ENCODE results near the gene BAG5. TPM values are rescaled to one million over a fixed set of nuclear protein-coding genes. Genes with fewer than 3 reads are reported as not detected.

The BAG5 gene
- total RNA-seq, 1 donor, result 42.7 TPM

- DNase-seq (ENCODE audit: low read depth), result no peak
- TF ChIP-seq, protein P1, sequence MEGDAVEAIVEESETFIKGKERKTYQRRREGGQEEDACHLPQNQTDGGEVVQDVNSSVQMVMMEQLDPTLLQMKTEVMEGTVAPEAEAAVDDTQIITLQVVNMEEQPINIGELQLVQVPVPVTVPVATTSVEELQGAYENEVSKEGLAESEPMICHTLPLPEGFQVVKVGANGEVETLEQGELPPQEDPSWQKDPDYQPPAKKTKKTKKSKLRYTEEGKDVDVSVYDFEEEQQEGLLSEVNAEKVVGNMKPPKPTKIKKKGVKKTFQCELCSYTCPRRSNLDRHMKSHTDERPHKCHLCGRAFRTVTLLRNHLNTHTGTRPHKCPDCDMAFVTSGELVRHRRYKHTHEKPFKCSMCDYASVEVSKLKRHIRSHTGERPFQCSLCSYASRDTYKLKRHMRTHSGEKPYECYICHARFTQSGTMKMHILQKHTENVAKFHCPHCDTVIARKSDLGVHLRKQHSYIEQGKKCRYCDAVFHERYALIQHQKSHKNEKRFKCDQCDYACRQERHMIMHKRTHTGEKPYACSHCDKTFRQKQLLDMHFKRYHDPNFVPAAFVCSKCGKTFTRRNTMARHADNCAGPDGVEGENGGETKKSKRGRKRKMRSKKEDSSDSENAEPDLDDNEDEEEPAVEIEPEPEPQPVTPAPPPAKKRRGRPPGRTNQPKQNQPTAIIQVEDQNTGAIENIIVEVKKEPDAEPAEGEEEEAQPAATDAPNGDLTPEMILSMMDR (IDR thresholded peaks at IDR 0.05; ENCODE audit: insufficient read depth, low read depth, low read length), result no peak
- H3K4me3 ChIP-seq (ENCODE audit: low read depth, low read length), result no peak overlapping the region
Measured at GRCh38 chr14:103533137-103533998, 29.1 kb downstream of the BAG5 start.

GRCh38 chr14:103532216-103533136 lies 30.0 kb downstream of the BAG5 start:
- no peak overlapping the region for H3K4me3 ChIP-seq (ENCODE audit: low read depth, low read length)
- TF ChIP-seq, protein P1 (IDR thresholded peaks at IDR 0.05; ENCODE audit: insufficient read depth, low read depth, low read length), result no peak
- no peak for DNase-seq (ENCODE audit: low read depth)

- TF ChIP-seq, protein P1 (IDR thresholded peaks at IDR 0.05; ENCODE audit: insufficient read depth, low read depth, low read length), result no peak
- DNase-seq (ENCODE audit: low read depth), result no peak
- no peak overlapping the region for H3K4me3 ChIP-seq (ENCODE audit: low read depth, low read length)
Measured at GRCh38 chr14:103531421-103532215, 30.8 kb downstream of the BAG5 start.

GRCh38 chr14:103530831-103531230 lies 31.6 kb downstream of the BAG5 start:
- DNase-seq (ENCODE audit: low read depth), result no peak
- no peak overlapping the region for H3K4me3 ChIP-seq (ENCODE audit: low read depth, low read length)
- TF ChIP-seq, protein P1 (IDR thresholded peaks at IDR 0.05; ENCODE audit: insufficient read depth, low read depth, low read length), result no peak

DNA sequence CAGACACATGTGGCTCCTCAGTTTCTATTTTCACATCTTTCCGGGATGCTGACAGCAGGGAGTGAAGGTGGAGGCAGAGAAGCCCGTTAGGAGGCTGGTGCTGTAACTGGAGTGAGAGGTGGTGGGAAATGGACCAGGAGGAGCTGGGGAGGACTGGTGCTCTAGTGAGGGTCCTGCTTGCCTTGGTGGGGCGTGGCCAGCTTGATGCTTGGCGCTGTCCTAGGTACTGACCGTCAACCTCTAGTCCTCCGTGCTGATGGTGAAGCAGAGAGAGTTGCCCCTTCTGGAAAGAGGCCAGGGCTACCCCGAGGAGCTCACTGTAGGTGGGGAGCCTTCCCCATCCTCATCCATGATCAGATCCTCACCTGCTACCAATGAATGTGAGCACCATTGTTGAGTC lies 32.1 kb downstream of the BAG5 start:
- peak; percentile 38 for DNase-seq (ENCODE audit: low read depth)
- H3K4me3 ChIP-seq (ENCODE audit: low read depth, low read length), result no peak overlapping the region

More for the DNA sequence above, 32.1 kb downstream of the BAG5 start:
- TF ChIP-seq, protein P1 (IDR thresholded peaks at IDR 0.05; ENCODE audit: insufficient read depth, low read depth, low read length), result no peak
